H1 (cell line): Measurements from ENCODE around the gene NRXN3.
A peak's percentile ranks its signal among the peaks of the same experiment; 100 is the strongest.

Experiments
- CTCF ChIP-seq, 3 experiments: IDR thresholded peaks; 1 replicate in 2 of 3; 2 replicates in 1 of 3; pipeline versions ENCODE4 v1.5.1 to v1.6.1; 2011; ENCODE audit warnings: low read length in 3 of 3, mild to moderate bottlenecking in 3 of 3, inconsistent platforms in 2 of 3, low read depth in 1 of 3, moderate library complexity in 1 of 3; ENCODE audit not compliant: insufficient read depth in 1 of 3; ENCODE audit errors: control extremely low read depth in 1 of 3
- GTF2F1 ChIP-seq: IDR thresholded peaks from 2 replicates; pipeline ENCODE4 v1.6.1; 2012; ENCODE audit warnings: low read depth, low read length, improper control_type of control experiment, borderline replicate concordance
- TBP ChIP-seq: IDR thresholded peaks from 2 replicates; pipeline ENCODE4 v1.6.1; 2011; ENCODE audit warnings: low read depth, low read length, improper control_type of control experiment

GRCh38 chr14:79861111-79861510, 1690.9 kb downstream of the NRXN3 start:
- TF ChIP-seq GTF2F1 = no peak
- TF ChIP-seq CTCF (IDR thresholded peaks at IDR 0.05; ENCODE audit: control extremely low read depth in 1 of 3, insufficient read depth in 1 of 3, low read depth in 1 of 3, low read length in 3 of 3) = peak; percentile 34 to 59 (median 55)
- no peak for TF ChIP-seq TBP
